DND-41 (cell line): ENCODE data around the gene UGT1A4.

Source experiments
- ATAC-seq: fragments of 200-7000 bp; cut with Tn5 transposase; 3 replicates; pipeline ENCODE4 v1.9.1; 2021; ENCODE audit warnings: low read depth; ENCODE audit not compliant: insufficient read depth
- DNase-seq: peaks from one replicate; pipeline ENCODE4 v3.0.0-alpha.2; 2020
- H2AFZ ChIP-seq: 2 replicates; pipeline ENCODE4 v1.6.0; 2012; ENCODE audit warnings: low read depth, low read length
- H3K27ac ChIP-seq: 2 replicates; pipeline ENCODE4 v1.5.1; 2012; ENCODE audit warnings: low read length, inconsistent platforms
- H3K27me3 ChIP-seq: fragments of 200-600 bp; sonication (generic); 2 replicates; pipeline ENCODE4 v1.6.0; 2012; ENCODE audit warnings: low read length, mild to moderate bottlenecking, inconsistent platforms; ENCODE audit not compliant: insufficient read depth, poor library complexity
- H3K36me3 ChIP-seq: 2 replicates; pipeline ENCODE4 v1.5.1; 2012; ENCODE audit warnings: low read length, inconsistent platforms; ENCODE audit not compliant: insufficient read depth
- H3K4me1 ChIP-seq: 2 replicates; pipeline ENCODE4 v1.5.1; 2012; ENCODE audit warnings: mild to moderate bottlenecking, low read length; ENCODE audit not compliant: insufficient read depth
- H3K4me2 ChIP-seq: 2 replicates; pipeline ENCODE4 v1.6.0; 2012; ENCODE audit warnings: mild to moderate bottlenecking, moderate library complexity, low read length, inconsistent platforms; ENCODE audit not compliant: insufficient read depth
- H3K4me3 ChIP-seq, 2 experiments: fragments of 200-600 bp in 1 of 2; shearing (Covaris generic) in 1 of 2; 2 replicates each; pipeline ENCODE4 v1.5.1; 2012 to 2016; ENCODE audit warnings: inconsistent platforms in 2 of 2, low read length in 2 of 2, mild to moderate bottlenecking in 2 of 2, low read depth in 1 of 2, moderate library complexity in 1 of 2
- H3K79me2 ChIP-seq: 2 replicates; pipeline ENCODE4 v1.6.0; 2012; ENCODE audit warnings: low read length, inconsistent platforms; ENCODE audit not compliant: insufficient read depth
- H3K9ac ChIP-seq: 2 replicates; pipeline ENCODE4 v1.6.0; 2012; ENCODE audit warnings: low read depth, mild to moderate bottlenecking, inconsistent platforms, low read length, moderate library complexity
- H3K9me3 ChIP-seq: 2 replicates; pipeline ENCODE4 v1.5.1; 2012; ENCODE audit warnings: low read length, moderate library complexity, mild to moderate bottlenecking, inconsistent platforms; ENCODE audit not compliant: insufficient read depth, severe bottlenecking
- H4K20me1 ChIP-seq: 2 replicates; pipeline ENCODE4 v1.6.0; 2012; ENCODE audit warnings: low read length; ENCODE audit not compliant: insufficient read depth
- EZH2 ChIP-seq: IDR thresholded peaks from 3 replicates; pipeline ENCODE4 v1.6.1; 2012; ENCODE audit warnings: borderline replicate concordance, low read depth, mild to moderate bottlenecking, moderate library complexity, low read length, inconsistent platforms; ENCODE audit not compliant: severe bottlenecking
- TF ChIP-seq, protein P1 (sequence below): IDR thresholded peaks from 2 replicates; pipeline ENCODE4 v1.5.1; 2012; ENCODE audit warnings: borderline replicate concordance, low read length, moderate library complexity, mild to moderate bottlenecking; ENCODE audit not compliant: poor library complexity, severe bottlenecking; ENCODE audit errors: extremely low read depth

UGT1A4 gene

DNA sequence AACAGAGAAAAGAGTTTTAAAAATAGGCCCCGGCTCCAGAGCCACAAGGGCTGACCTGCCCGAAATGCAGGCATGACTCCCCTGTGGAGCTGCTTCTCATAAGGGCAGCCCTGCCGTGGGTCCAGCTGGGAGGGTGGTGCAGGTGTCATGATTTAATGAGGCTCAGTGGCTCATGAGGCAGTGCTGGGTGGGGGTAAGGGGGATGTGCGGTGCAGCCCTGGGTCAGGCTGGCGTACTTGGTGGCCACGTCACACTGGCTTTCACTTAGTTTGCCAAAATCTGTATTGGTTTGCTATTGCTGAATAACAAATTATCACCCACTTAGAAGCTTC, 102.2 kb downstream of the UGT1A4 start:
- no peaks in the 10 kb centered on the region for H3K79me2 ChIP-seq
- DNase-seq (no peak), ATAC-seq (no peak)
- H3K36me3 ChIP-seq, result no peaks in the 10 kb centered on the region
- no peaks in the 10 kb centered on the region for H4K20me1 ChIP-seq
- H3K4me1 ChIP-seq, result no peaks in the 10 kb centered on the region
- H3K9me3 ChIP-seq, result no peaks in the 10 kb centered on the region
- no peak overlapping the region for H2AFZ ChIP-seq
- H3K4me2 ChIP-seq, result no peak overlapping the region
- TF ChIP-seq EZH2, result no peak
- TF ChIP-seq, protein P1, sequence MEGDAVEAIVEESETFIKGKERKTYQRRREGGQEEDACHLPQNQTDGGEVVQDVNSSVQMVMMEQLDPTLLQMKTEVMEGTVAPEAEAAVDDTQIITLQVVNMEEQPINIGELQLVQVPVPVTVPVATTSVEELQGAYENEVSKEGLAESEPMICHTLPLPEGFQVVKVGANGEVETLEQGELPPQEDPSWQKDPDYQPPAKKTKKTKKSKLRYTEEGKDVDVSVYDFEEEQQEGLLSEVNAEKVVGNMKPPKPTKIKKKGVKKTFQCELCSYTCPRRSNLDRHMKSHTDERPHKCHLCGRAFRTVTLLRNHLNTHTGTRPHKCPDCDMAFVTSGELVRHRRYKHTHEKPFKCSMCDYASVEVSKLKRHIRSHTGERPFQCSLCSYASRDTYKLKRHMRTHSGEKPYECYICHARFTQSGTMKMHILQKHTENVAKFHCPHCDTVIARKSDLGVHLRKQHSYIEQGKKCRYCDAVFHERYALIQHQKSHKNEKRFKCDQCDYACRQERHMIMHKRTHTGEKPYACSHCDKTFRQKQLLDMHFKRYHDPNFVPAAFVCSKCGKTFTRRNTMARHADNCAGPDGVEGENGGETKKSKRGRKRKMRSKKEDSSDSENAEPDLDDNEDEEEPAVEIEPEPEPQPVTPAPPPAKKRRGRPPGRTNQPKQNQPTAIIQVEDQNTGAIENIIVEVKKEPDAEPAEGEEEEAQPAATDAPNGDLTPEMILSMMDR, result no peak
- H3K9ac ChIP-seq, result no peak overlapping the region
- H3K27ac ChIP-seq, result no peak overlapping the region
- H3K4me3 ChIP-seq, result no peak overlapping the region
- no peaks in the 10 kb centered on the region for H3K27me3 ChIP-seq

DNA sequence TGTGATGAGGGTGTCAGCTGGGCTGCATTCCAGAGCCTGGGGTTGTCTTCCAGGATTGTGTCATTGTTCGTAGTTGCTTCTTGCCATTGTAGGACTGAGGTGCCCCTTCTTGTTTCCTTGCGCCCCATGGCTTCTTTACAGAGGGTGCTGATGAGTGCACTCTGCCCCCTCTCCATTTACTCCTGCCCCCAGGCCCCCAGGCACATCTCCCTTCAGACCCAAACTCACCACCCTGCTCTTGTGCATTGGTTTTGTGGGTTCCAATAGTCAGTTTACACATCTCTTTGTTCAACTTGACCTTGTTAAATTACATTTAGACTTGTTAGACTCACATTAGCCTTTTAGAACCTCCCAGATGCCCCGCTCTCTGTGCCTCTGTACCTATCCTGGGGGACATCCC, 102.7 kb downstream of the UGT1A4 start:
- DNase-seq (no peak), ATAC-seq (no peak)
- Histone ChIP-seq H3K36me3 (no peaks in the 10 kb centered on the region), H4K20me1 (no peaks in the 10 kb centered on the region), H3K27ac (no peak overlapping the region), H3K79me2 (no peaks in the 10 kb centered on the region), H3K4me2 (no peak overlapping the region), H3K4me3 (no peak overlapping the region), H3K4me1 (no peaks in the 10 kb centered on the region), H3K9ac (no peak overlapping the region), H2AFZ (no peak overlapping the region), H3K27me3 (no peaks in the 10 kb centered on the region), H3K9me3 (no peaks in the 10 kb centered on the region)
- TF ChIP-seq, protein P1, result no peak
- TF ChIP-seq EZH2, result no peak

DNA sequence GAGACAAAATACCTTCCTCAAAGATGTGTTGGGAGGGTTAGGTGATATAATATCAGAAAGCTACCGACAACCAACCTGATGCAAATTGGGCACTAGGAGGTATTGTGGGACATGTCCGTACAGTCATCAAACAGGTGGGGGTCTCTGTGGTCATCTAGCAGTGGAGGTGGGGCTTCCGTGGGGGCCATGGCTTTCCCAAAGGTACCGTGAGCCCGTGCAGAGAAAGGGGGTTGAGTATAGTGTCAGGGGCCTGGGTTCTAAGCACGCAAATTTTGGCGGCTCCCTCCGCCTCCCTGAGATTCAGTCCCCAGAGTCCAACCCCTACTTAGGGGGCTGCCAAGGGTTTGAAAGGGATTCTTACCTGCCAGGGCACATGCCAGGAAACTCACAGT, 103.2 kb downstream of the UGT1A4 start:
- H3K27me3 ChIP-seq, result no peaks in the 10 kb centered on the region
- no peaks in the 10 kb centered on the region for H3K4me1 ChIP-seq
- H3K4me3 ChIP-seq, result no peak overlapping the region

More for the DNA sequence above, 103.2 kb downstream of the UGT1A4 start:
- H4K20me1 ChIP-seq, result no peaks in the 10 kb centered on the region
- DNase-seq (no peak), ATAC-seq (no peak)
- H3K27ac ChIP-seq, result no peak overlapping the region
- TF ChIP-seq, protein P1, result no peak
- no peak for TF ChIP-seq EZH2
- H3K36me3 ChIP-seq, result no peaks in the 10 kb centered on the region
- no peak overlapping the region for H2AFZ ChIP-seq
- no peaks in the 10 kb centered on the region for H3K9me3 ChIP-seq
- H3K4me2 ChIP-seq, result no peak overlapping the region
- no peaks in the 10 kb centered on the region for H3K79me2 ChIP-seq
- H3K9ac ChIP-seq, result no peak overlapping the region
